Measurements from ENCODE around the gene SMIM21. TPM values are rescaled to one million over a fixed set of nuclear protein-coding genes. Genes with fewer than 3 reads are reported as not detected.

SMIM21 gene
- total RNA-seq = not detected in 2 replicates

GRCh38 chr18:75427603-75428002 lies at the start of gene SMIM21:
Gene SMIM21, minus strand, starts transcription at chr18:75427703. Its CDS starts 140 bp downstream, at chr18:75427563.

Other genes with a start within 250 kb of the SMIM21 start
- 12.2 and 18.5 TPM in 2 replicates for gene PTGR3, start 218.6 kb downstream of the SMIM21 start, total RNA-seq
- 10.2 and 11.5 TPM in 2 replicates for gene TSHZ1, start 216.9 kb downstream of the SMIM21 start, total RNA-seq